Measurements from ENCODE around the gene ZNF543. TPM values are rescaled to one million over a fixed set of nuclear protein-coding genes. Genes with fewer than 3 reads are reported as not detected.

ZNF543 gene
- total and polyA plus RNA-seq, 2 of the 13 experiments (the other 11 are each of a cell fraction or from before 2014, with no cell fraction given): 2.1 to 8.9 TPM

DNA sequence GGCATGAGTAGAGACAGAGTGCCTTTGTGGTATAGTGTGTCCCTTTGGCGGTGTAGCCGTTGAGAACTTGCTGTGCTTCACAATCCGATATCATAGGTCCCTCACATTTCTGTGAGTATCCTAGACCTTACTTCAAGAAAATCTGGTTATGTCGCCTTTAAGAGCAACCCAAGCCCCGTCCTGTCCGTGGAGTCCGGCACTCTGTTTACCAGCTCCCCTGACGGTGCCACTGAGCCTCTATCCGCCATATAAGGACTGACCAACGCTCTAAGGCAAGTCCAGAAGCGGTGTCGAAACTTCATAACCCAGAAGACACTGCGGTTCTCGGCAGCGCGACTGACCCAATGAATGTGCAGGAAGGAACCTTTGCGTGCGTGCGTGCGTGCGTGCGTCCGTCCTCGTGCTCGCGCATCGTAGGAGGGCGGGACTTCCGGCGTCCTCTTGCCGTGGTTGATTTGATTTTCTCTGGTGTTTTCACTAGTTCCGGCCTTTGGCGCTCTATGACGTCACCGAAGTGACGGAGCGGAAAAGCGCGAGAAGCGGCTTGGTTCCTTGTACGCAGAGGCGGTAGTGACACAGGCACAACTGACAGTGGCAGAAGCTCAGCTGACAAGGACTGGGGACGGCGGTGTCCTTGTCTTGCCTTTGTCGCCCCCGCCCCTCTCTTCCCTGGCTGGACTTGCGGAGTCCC is 42.9 kb downstream of the ZNF543 start, which contains the start of the genes TRAPPC2B and ZNF547 (continued):
- TF ChIP-seq ZNF343 (CRISPR knock-in tag; IDR thresholded peaks at IDR 0.05) (0 out of 2 replicates have a peak, but pooled peaks have one; percentile 20), SIN3B (IDR thresholded peaks at IDR 0.05; ENCODE audit: low read length) (no peak), ZBTB20 (CRISPR knock-in tag; IDR thresholded peaks at IDR 0.05; ENCODE audit: borderline replicate concordance, low read depth) (0 out of 2 replicates have a peak, but pooled peaks have one; percentile 22), GPN1 (CRISPR knock-in tag; IDR thresholded peaks at IDR 0.05; ENCODE audit: borderline replicate concordance) (no peak), KAT8 (CRISPR knock-in tag; IDR thresholded peaks at IDR 0.05) (peak; percentile 98), HDAC2 (CRISPR knock-in tag; IDR thresholded peaks at IDR 0.05) (peak; percentile 71; the same call in 1 of the 2 replicates), CREM (IDR thresholded peaks at IDR 0.05) (peak; percentile 99), CREM (CRISPR knock-in tag; IDR thresholded peaks at IDR 0.05) (peak; percentile 81), TOPORS (CRISPR knock-in tag; IDR thresholded peaks at IDR 0.05) (no peak), MED13 (CRISPR knock-in tag; IDR thresholded peaks at IDR 0.05) (no peak), NAIF1 (CRISPR knock-in tag; IDR thresholded peaks at IDR 0.05; ENCODE audit: borderline replicate concordance) (no peak), BRCA1 (CRISPR knock-in tag; IDR thresholded peaks at IDR 0.05) (no peak), RFX3 (CRISPR knock-in tag; IDR thresholded peaks at IDR 0.05) (no peak), SAFB2 (CRISPR knock-in tag; IDR thresholded peaks at IDR 0.05; ENCODE audit: borderline replicate concordance, low read depth) (no peak), HHEX (CRISPR knock-in tag; IDR thresholded peaks at IDR 0.05) (no peak), ZNF549 (CRISPR knock-in tag; IDR thresholded peaks at IDR 0.05) (no peak), ZSCAN20 (CRISPR knock-in tag; IDR thresholded peaks at IDR 0.05; ENCODE audit: borderline replicate concordance) (no peak), ZNF17 (CRISPR knock-in tag; IDR thresholded peaks at IDR 0.05) (no peak), TEAD2 (CRISPR knock-in tag; IDR thresholded peaks at IDR 0.05) (no peak), RAD51 (IDR thresholded peaks at IDR 0.05; ENCODE audit: borderline replicate concordance) (no peak), ZNF44 (CRISPR knock-in tag; IDR thresholded peaks at IDR 0.05) (peak; percentile 85; the same call in 1 of the 2 replicates), CEBPB (IDR thresholded peaks at IDR 0.05; ENCODE audit: borderline replicate concordance, low read depth, low read length) (peak; percentile 89), ZNF441 (CRISPR knock-in tag; IDR thresholded peaks at IDR 0.05; ENCODE audit: borderline replicate concordance) (no peak; the same call in 1 of the 2 replicates), PLRG1 (conservative IDR thresholded peaks at IDR 0.05) (no peak)
- TF ChIP-seq, protein P1, sequence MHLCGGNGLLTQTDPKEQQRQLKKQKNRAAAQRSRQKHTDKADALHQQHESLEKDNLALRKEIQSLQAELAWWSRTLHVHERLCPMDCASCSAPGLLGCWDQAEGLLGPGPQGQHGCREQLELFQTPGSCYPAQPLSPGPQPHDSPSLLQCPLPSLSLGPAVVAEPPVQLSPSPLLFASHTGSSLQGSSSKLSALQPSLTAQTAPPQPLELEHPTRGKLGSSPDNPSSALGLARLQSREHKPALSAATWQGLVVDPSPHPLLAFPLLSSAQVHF (CRISPR knock-in tag; IDR thresholded peaks at IDR 0.05): no peak
- TF ChIP-seq, protein P2, sequence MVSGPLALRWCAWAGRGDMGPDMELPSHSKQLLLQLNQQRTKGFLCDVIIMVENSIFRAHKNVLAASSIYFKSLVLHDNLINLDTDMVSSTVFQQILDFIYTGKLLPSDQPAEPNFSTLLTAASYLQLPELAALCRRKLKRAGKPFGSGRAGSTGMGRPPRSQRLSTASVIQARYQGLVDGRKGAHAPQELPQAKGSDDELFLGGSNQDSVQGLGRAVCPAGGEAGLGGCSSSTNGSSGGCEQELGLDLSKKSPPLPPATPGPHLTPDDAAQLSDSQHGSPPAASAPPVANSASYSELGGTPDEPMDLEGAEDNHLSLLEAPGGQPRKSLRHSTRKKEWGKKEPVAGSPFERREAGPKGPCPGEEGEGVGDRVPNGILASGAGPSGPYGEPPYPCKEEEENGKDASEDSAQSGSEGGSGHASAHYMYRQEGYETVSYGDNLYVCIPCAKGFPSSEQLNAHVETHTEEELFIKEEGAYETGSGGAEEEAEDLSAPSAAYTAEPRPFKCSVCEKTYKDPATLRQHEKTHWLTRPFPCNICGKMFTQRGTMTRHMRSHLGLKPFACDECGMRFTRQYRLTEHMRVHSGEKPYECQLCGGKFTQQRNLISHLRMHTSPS (CRISPR knock-in tag; IDR thresholded peaks at IDR 0.05; ENCODE audit: low read depth): no peak
- TF ChIP-seq, protein P3, sequence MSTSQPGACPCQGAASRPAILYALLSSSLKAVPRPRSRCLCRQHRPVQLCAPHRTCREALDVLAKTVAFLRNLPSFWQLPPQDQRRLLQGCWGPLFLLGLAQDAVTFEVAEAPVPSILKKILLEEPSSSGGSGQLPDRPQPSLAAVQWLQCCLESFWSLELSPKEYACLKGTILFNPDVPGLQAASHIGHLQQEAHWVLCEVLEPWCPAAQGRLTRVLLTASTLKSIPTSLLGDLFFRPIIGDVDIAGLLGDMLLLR (CRISPR knock-in tag; IDR thresholded peaks at IDR 0.05): no peak
- TF ChIP-seq, protein P4, sequence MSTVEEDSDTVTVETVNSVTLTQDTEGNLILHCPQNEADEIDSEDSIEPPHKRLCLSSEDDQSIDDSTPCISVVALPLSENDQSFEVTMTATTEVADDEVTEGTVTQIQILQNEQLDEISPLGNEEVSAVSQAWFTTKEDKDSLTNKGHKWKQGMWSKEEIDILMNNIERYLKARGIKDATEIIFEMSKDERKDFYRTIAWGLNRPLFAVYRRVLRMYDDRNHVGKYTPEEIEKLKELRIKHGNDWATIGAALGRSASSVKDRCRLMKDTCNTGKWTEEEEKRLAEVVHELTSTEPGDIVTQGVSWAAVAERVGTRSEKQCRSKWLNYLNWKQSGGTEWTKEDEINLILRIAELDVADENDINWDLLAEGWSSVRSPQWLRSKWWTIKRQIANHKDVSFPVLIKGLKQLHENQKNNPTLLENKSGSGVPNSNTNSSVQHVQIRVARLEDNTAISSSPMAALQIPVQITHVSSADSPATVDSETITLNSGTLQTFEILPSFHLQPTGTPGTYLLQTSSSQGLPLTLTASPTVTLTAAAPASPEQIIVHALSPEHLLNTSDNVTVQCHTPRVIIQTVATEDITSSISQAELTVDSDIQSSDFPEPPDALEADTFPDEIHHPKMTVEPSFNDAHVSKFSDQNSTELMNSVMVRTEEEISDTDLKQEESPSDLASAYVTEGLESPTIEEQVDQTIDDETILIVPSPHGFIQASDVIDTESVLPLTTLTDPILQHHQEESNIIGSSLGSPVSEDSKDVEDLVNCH (CRISPR knock-in tag; IDR thresholded peaks at IDR 0.05): no peak
